Measurements from ENCODE around the gene KCNH1. TPM values are rescaled to one million over a fixed set of nuclear protein-coding genes. Genes with fewer than 3 reads are reported as not detected.
A peak's percentile ranks its signal among the peaks of the same experiment; 100 is the strongest.

The KCNH1 gene
- total and polyA plus RNA-seq, 9 of the 15 experiments (the other 6 are each of a cell fraction or from before 2014, with no cell fraction given) = not detected

DNA sequence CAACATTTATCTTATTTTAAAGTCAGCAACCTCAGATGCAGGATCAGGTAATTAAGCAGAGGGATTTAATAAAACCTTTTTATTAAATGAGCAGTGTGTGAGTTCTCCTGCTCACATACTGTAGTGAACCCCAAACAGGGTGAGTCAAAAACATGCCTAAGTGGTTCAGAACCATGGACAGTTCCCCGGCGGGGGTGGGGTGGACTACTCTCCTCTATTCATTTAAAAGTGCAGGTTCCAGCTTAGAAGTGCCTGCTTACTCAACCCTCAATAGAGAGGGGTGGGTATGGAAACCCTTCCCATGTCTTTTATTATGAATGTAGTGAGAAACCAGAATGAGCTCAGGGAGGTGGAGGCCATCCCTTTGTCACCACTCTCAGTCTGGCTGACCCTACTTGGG lies 407.3 kb downstream of the KCNH1 start (continued):
- TF ChIP-seq MIER1 (IDR thresholded peaks at IDR 0.05; ENCODE audit: low read depth) = peak; percentile 93
- TF ChIP-seq PHB2 (IDR thresholded peaks at IDR 0.05; ENCODE audit: low read depth) = no peak
- no peak for TF ChIP-seq XRCC5 (IDR thresholded peaks at IDR 0.05; ENCODE audit: low read depth, low read length)
- TF ChIP-seq ZNF766 (CRISPR knock-in tag; conservative IDR thresholded peaks at IDR 0.05) = peak; percentile 66; the same call in 1 of the 2 replicates
- TF ChIP-seq, protein P1, sequence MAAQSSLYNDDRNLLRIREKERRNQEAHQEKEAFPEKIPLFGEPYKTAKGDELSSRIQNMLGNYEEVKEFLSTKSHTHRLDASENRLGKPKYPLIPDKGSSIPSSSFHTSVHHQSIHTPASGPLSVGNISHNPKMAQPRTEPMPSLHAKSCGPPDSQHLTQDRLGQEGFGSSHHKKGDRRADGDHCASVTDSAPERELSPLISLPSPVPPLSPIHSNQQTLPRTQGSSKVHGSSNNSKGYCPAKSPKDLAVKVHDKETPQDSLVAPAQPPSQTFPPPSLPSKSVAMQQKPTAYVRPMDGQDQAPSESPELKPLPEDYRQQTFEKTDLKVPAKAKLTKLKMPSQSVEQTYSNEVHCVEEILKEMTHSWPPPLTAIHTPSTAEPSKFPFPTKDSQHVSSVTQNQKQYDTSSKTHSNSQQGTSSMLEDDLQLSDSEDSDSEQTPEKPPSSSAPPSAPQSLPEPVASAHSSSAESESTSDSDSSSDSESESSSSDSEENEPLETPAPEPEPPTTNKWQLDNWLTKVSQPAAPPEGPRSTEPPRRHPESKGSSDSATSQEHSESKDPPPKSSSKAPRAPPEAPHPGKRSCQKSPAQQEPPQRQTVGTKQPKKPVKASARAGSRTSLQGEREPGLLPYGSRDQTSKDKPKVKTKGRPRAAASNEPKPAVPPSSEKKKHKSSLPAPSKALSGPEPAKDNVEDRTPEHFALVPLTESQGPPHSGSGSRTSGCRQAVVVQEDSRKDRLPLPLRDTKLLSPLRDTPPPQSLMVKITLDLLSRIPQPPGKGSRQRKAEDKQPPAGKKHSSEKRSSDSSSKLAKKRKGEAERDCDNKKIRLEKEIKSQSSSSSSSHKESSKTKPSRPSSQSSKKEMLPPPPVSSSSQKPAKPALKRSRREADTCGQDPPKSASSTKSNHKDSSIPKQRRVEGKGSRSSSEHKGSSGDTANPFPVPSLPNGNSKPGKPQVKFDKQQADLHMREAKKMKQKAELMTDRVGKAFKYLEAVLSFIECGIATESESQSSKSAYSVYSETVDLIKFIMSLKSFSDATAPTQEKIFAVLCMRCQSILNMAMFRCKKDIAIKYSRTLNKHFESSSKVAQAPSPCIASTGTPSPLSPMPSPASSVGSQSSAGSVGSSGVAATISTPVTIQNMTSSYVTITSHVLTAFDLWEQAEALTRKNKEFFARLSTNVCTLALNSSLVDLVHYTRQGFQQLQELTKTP (IDR thresholded peaks at IDR 0.05; ENCODE audit: low read depth in 1 of 2, partially characterized antibody in 2 of 2) = peak in 1 of 2 experiments; percentile 62
- peak; percentile 97 for TF ChIP-seq EHMT2 (IDR thresholded peaks at IDR 0.05)
- peak; percentile 24; the same call in 1 of the 2 replicates for TF ChIP-seq CXXC5 (CRISPR knock-in tag; IDR thresholded peaks at IDR 0.05)
- no peak for TF ChIP-seq FOXM1 (IDR thresholded peaks at IDR 0.05; ENCODE audit: low read depth)
- no peak for TF ChIP-seq FOXM1 (CRISPR knock-in tag; IDR thresholded peaks at IDR 0.05; ENCODE audit: low read depth)
- TF ChIP-seq, protein P2, sequence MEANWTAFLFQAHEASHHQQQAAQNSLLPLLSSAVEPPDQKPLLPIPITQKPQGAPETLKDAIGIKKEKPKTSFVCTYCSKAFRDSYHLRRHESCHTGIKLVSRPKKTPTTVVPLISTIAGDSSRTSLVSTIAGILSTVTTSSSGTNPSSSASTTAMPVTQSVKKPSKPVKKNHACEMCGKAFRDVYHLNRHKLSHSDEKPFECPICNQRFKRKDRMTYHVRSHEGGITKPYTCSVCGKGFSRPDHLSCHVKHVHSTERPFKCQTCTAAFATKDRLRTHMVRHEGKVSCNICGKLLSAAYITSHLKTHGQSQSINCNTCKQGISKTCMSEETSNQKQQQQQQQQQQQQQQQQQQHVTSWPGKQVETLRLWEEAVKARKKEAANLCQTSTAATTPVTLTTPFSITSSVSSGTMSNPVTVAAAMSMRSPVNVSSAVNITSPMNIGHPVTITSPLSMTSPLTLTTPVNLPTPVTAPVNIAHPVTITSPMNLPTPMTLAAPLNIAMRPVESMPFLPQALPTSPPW (CRISPR knock-in tag; IDR thresholded peaks at IDR 0.05) = peak; percentile 64; the same call in 1 of the 2 replicates
- peak in 1 of 2 experiments; percentile 56; a peak in 1 of 4 replicates for TF ChIP-seq RCOR1 (IDR thresholded peaks at IDR 0.05; ENCODE audit: borderline replicate concordance in 1 of 2, low read depth in 2 of 2, low read length in 2 of 2)
- TF ChIP-seq, protein P3, sequence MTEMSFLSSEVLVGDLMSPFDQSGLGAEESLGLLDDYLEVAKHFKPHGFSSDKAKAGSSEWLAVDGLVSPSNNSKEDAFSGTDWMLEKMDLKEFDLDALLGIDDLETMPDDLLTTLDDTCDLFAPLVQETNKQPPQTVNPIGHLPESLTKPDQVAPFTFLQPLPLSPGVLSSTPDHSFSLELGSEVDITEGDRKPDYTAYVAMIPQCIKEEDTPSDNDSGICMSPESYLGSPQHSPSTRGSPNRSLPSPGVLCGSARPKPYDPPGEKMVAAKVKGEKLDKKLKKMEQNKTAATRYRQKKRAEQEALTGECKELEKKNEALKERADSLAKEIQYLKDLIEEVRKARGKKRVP (CRISPR knock-in tag; IDR thresholded peaks at IDR 0.05) = no peak
- no peak for TF ChIP-seq SRF (CRISPR knock-in tag; IDR thresholded peaks at IDR 0.05)
- no peak for TF ChIP-seq FIP1L1 (IDR thresholded peaks at IDR 0.05; ENCODE audit: low read depth, low read length, poor library complexity, severe bottlenecking)
- no peak for TF ChIP-seq EWSR1 (IDR thresholded peaks at IDR 0.05; ENCODE audit: borderline replicate concordance, low read depth, partially characterized antibody)
- no peak for TF ChIP-seq ZNF212 (CRISPR knock-in tag; IDR thresholded peaks at IDR 0.05)
- no peak for TF ChIP-seq DPF2 (IDR thresholded peaks at IDR 0.05)
